IMR-90 (cell line): ENCODE results near the gene NISCH. TPM values are rescaled to one million over a fixed set of nuclear protein-coding genes. Genes with fewer than 3 reads are reported as not detected.

Experiments
- ATAC-seq: fragments of 200-7000 bp; cut with Tn5 transposase; 2 replicates; pipeline ENCODE4 v1.9.1; 2020; ENCODE audit warnings: low read depth, mild to moderate bottlenecking, moderate library complexity
- BruUV-seq: library from RNA; stranded (reverse); fragments of 400-500 nt; replicated peaks from 2 replicates; lab custom pipeline; 2021; lab: Mats Ljungman, UMichigan
- CTCF ChIA-PET: fragments of 300-600 bp; formaldehyde crosslinking; extraction: SDS; loops from one replicate; lab custom pipeline; 2021; ENCODE audit warnings: antibody characterized with exemption; lab: Yijun Ruan, JAX
- POLR2A ChIA-PET: fragments of 300-600 bp; sonication (Branson Sonifier 250); formaldehyde crosslinking; loops from one replicate; lab custom pipeline; 2022; ENCODE audit warnings: antibody characterized with exemption; ENCODE audit not compliant: unreplicated experiment; lab: Charles Lee
- DNase-seq: peaks from one replicate; pipeline ENCODE4 v3.0.0; 2013
- H2AFZ ChIP-seq: replicated peaks from 2 replicates; pipeline ENCODE3; 2013; ENCODE audit warnings: low read length, mild to moderate bottlenecking; ENCODE audit not compliant: poor library complexity
- H2AK5ac ChIP-seq: 2 replicates; pipeline ENCODE4 v1.6.1; 2013; ENCODE audit warnings: low read depth, low read length, inconsistent platforms
- H2AK9ac ChIP-seq: replicated peaks from 2 replicates; pipeline ENCODE3; 2013; ENCODE audit warnings: mild to moderate bottlenecking, low read depth, low read length, moderate library complexity; ENCODE audit not compliant: poor library complexity
- H2BK120ac ChIP-seq: 2 replicates; pipeline ENCODE4 v1.6.1; 2013; ENCODE audit warnings: low read depth, low read length, inconsistent platforms
- H2BK15ac ChIP-seq: 3 replicates; pipeline ENCODE4 v1.6.1; 2013; ENCODE audit warnings: low read depth, low read length, inconsistent platforms
- H2BK20ac ChIP-seq: 2 replicates; pipeline ENCODE4 v1.6.1; 2013; ENCODE audit warnings: low read depth, mild to moderate bottlenecking, inconsistent platforms, low read length, moderate library complexity
- H2BK5ac ChIP-seq: 2 replicates; pipeline ENCODE4 v1.6.1; 2013; ENCODE audit warnings: mild to moderate bottlenecking, low read depth, low read length, inconsistent platforms; ENCODE audit not compliant: poor library complexity, severe bottlenecking
- H3K14ac ChIP-seq: replicated peaks from 2 replicates; pipeline ENCODE4 v1.6.1; 2013; ENCODE audit warnings: low read depth, low read length, inconsistent platforms
- H3K18ac ChIP-seq: 2 replicates; pipeline ENCODE4 v1.6.1; 2013; ENCODE audit warnings: low read depth, low read length, control low read depth
- H3K23ac ChIP-seq: 2 replicates; pipeline ENCODE4 v1.6.1; 2013; ENCODE audit warnings: low read depth, low read length, inconsistent platforms
- H3K27ac ChIP-seq: 2 replicates; pipeline ENCODE4 v1.5.1; 2013; ENCODE audit warnings: mild to moderate bottlenecking, control low read depth, low read length; ENCODE audit not compliant: insufficient read depth
- H3K27me3 ChIP-seq: 2 replicates; pipeline ENCODE4 v1.6.1; 2013; ENCODE audit warnings: low read length; ENCODE audit not compliant: control insufficient read depth, insufficient read depth
- H3K36me3 ChIP-seq: 2 replicates; pipeline ENCODE4 v1.6.1; 2013; ENCODE audit warnings: low read length, mixed read lengths; ENCODE audit not compliant: control insufficient read depth, insufficient read depth
- H3K4ac ChIP-seq: 2 replicates; pipeline ENCODE4 v1.6.1; 2013; ENCODE audit warnings: low read depth, low read length, inconsistent platforms
- H3K4me1 ChIP-seq: 2 replicates; pipeline ENCODE4 v1.6.1; 2013; ENCODE audit warnings: low read length, mixed read lengths; ENCODE audit not compliant: control insufficient read depth, insufficient read depth
- H3K4me2 ChIP-seq: 2 replicates; pipeline ENCODE4 v1.6.1; 2013; ENCODE audit warnings: low read depth, mild to moderate bottlenecking, control low read depth, low read length, moderate library complexity
- H3K4me3 ChIP-seq: 2 replicates; pipeline ENCODE4 v1.5.1; 2013; ENCODE audit warnings: low read depth, mild to moderate bottlenecking, control low read depth, low read length, moderate library complexity; ENCODE audit not compliant: insufficient read depth
- H3K56ac ChIP-seq: 2 replicates; pipeline ENCODE4 v1.6.1; 2013; ENCODE audit warnings: low read length, inconsistent platforms; ENCODE audit not compliant: insufficient read depth; ENCODE audit errors: extremely low read depth
- H3K79me1 ChIP-seq, 2 experiments: 2 replicates each; pipeline ENCODE4 v1.6.1; 2013; ENCODE audit warnings: low read length in 2 of 2, inconsistent platforms in 1 of 2, low read depth in 1 of 2
- H3K9ac ChIP-seq: 2 replicates; pipeline ENCODE4 v1.6.1; 2013; ENCODE audit warnings: low read depth, low read length, control low read depth
- H3K9me1 ChIP-seq: 2 replicates; pipeline ENCODE4 v1.6.1; 2013; ENCODE audit warnings: low read length, inconsistent platforms; ENCODE audit not compliant: insufficient read depth
- H3K9me3 ChIP-seq: 2 replicates; pipeline ENCODE4 v1.6.1; 2013; ENCODE audit warnings: low read length; ENCODE audit not compliant: control insufficient read depth, insufficient read depth
- H4K20me1 ChIP-seq: 2 replicates; pipeline ENCODE4 v1.6.1; 2013; ENCODE audit warnings: low read length, inconsistent platforms; ENCODE audit not compliant: insufficient read depth
- H4K5ac ChIP-seq: 2 replicates; pipeline ENCODE4 v1.6.1; 2013; ENCODE audit warnings: mild to moderate bottlenecking, low read depth, low read length, control low read depth
- H4K8ac ChIP-seq, 2 experiments: 2 replicates each; pipeline ENCODE4 v1.6.1; 2013; ENCODE audit warnings: low read depth in 2 of 2, low read length in 2 of 2, control low read depth in 1 of 2, inconsistent platforms in 1 of 2
- H4K91ac ChIP-seq: 2 replicates; pipeline ENCODE4 v1.6.1; 2013; ENCODE audit warnings: low read depth, low read length, inconsistent platforms; ENCODE audit not compliant: insufficient read depth
- CEBPB ChIP-seq: IDR thresholded peaks from 2 replicates; pipeline ENCODE4 v1.6.1; 2012; ENCODE audit warnings: low read depth, low read length, improper control_type of control experiment
- CHD1 ChIP-seq: IDR thresholded peaks from 2 replicates; pipeline ENCODE4 v1.6.1; 2012; ENCODE audit warnings: low read depth, low read length, improper control_type of control experiment
- FOS ChIP-seq: fragments of 150-350 bp; IDR thresholded peaks from 2 replicates; pipeline ENCODE4 v1.6.1; 2016; ENCODE audit warnings: low read depth, low read length
- MAFK ChIP-seq: IDR thresholded peaks from 2 replicates; pipeline ENCODE4 v1.6.1; 2012; ENCODE audit warnings: low read depth, low read length, improper control_type of control experiment
- MAZ ChIP-seq: IDR thresholded peaks from 2 replicates; pipeline ENCODE4 v1.6.1; 2012; ENCODE audit warnings: low read depth, mild to moderate bottlenecking, low read length, improper control_type of control experiment, moderate library complexity, borderline replicate concordance
- MXI1 ChIP-seq: IDR thresholded peaks from 2 replicates; pipeline ENCODE4 v1.6.1; 2012; ENCODE audit warnings: low read depth, mild to moderate bottlenecking, low read length, moderate library complexity, borderline replicate concordance
- NFE2L2 ChIP-seq: fragments of 150-350 bp; IDR thresholded peaks from 2 replicates; pipeline ENCODE4 v1.6.1; 2016; ENCODE audit warnings: low read depth, mild to moderate bottlenecking, low read length
- POLR2A ChIP-seq: IDR thresholded peaks from 2 replicates; pipeline ENCODE4 v1.6.1; 2012; ENCODE audit warnings: mild to moderate bottlenecking, low read depth, low read length
- RCOR1 ChIP-seq: IDR thresholded peaks from 2 replicates; pipeline ENCODE4 v1.6.1; 2012; ENCODE audit warnings: mild to moderate bottlenecking, low read length, improper control_type of control experiment; ENCODE audit not compliant: insufficient replicate concordance
- RFX5 ChIP-seq: IDR thresholded peaks from 2 replicates; pipeline ENCODE4 v1.8.0; 2012; ENCODE audit warnings: low read depth, mild to moderate bottlenecking, low read length, moderate library complexity
- WGBS, 2 experiments: methylation state at CpG; one replicate each; pipeline versions ENCODE4 v1.1.5 to v1.1.7; 2013; ENCODE audit warnings: missing lambda C conversion rate in 2 of 2; ENCODE audit not compliant: insufficient read length in 1 of 2; ENCODE audit errors: extremely low coverage in 2 of 2; 5-methylcytosine and 5-hydroxymethylcytosine counted together
- dilution Hi-C: fragments of 300-500 bp; cut with HindIII; formaldehyde crosslinking; loops from one replicate; pipeline ENCODE4 v1.14.3; 2018; ENCODE audit warnings: low sequenced_read_pairs; ENCODE audit not compliant: unreplicated experiment
- in situ Hi-C: fragments of 300-500 bp; cut with MboI; formaldehyde crosslinking; loops from 3 replicates; pipeline ENCODE4 v1.14.3; 2019; ENCODE audit warnings: low sequenced_read_pairs, inconsistent platforms, mixed read lengths
- intact Hi-C: fragments of 100-400 bp; cut with micrococcal nuclease; formaldehyde crosslinking; loops from 2 replicates; pipeline ENCODE4 v1.10.0; 2022
- polyA plus RNA-seq, 3 experiments: library from polyadenylated mRNA; depleted of rRNA; stranded (reverse); fragments of >200 nt; gene quantifications; 2 replicates each; pipeline ENCODE4 v1.2.3, GENCODE V29; 2012; ENCODE audit warnings: low replicate concordance in 1 of 3
- total RNA-seq: library from RNA; depleted of rRNA; stranded (reverse); fragments of >200 nt; gene quantifications from 2 replicates; pipeline ENCODE4 v1.2.3, GENCODE V29; 2012
- TF ChIP-seq, protein P1 (sequence below): conservative IDR thresholded peaks from 2 replicates; pipeline ENCODE4 v1.5.1; 2012; ENCODE audit warnings: mild to moderate bottlenecking, low read depth, low read length, improper control_type of control experiment
- TF ChIP-seq, protein P2 (sequence below): fragments of 150-350 bp; IDR thresholded peaks from 2 replicates; pipeline ENCODE4 v1.6.1; 2016; ENCODE audit warnings: low read depth, mild to moderate bottlenecking, low read length, moderate library complexity, borderline replicate concordance

NISCH gene
- total and polyA plus RNA-seq, 2 of the 4 experiments (the other 2 are of a cell fraction), result 36.9 to 86.0 TPM

GRCh38 chr3:52471371-52472238 lies 16.2 kb downstream of the NISCH start (continued):
- TF ChIP-seq CHD1 (no peak), RFX5 (no peak)

DNA sequence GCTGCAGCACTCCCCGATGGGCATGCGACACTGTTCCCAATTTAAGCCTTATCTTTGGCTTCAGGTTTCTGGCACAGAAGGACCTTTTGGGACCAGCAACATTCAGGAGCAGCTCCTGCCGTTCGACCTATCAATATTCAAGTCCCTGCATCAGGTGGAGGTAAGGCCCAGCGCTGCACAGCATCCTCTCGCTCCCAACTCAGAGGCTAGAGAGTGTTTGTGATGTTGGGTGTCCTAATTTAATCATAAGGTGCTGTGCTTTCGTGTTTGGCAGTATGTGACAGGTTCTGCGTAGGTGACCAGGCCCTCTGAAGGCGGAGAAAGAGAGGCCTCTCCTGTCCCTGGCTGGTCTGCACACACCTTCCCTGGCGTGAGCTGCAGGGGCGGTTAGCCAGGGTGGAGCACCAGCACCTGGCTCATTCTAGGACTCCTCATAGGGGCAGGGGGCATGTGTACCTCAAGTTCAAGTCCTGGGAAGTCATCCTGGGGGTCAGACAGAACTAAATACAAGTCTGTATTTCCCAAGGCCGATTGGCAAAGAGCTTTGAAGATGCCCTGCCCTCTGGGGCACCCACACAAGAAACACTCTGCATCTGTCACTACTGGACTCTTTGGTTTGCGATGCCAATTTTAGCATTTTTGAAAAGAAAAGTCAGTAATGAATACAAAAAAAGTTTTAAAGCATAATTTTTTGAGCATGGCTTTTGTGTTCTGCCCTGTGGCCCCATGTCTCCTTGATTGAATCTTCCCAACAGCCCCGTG lies 17.0 kb downstream of the NISCH start:
- 72% methylated on average over 7 of the region's 14 CpGs; no CpG with 5 or more reads in 1 of the 2 experiments for WGBS, 2 experiments
- Histone ChIP-seq H2BK15ac (no peak overlapping the region), H3K36me3 (peaks cover 55% of the 10 kb centered on the region), H2AK5ac (no peak overlapping the region), H3K4me1 (peaks cover 4% of the 10 kb centered on the region; the same call in 1 of the 2 replicates), H3K79me1 (peaks cover 42 to 55% of the 10 kb centered on the region in 2 experiments), H2BK120ac (no peak overlapping the region), H3K4ac (no peak overlapping the region), H3K9ac (no peak overlapping the region), H2BK5ac (no peak overlapping the region), H3K4me2 (no peak overlapping the region), H3K27me3 (no peaks in the 10 kb centered on the region), H3K9me3 (no peaks in the 10 kb centered on the region), H2BK20ac (no peak overlapping the region), H3K56ac (no peak overlapping the region), H2AK9ac (peak overlapping the region; percentile 82), H3K9me1 (0 out of 2 replicates have a peak, but pooled peaks cover 3% of the 10 kb centered on the region), H2AFZ (no peak overlapping the region), H3K18ac (no peak overlapping the region), H4K8ac (no peak overlapping the region), H4K20me1 (peaks cover 43% of the 10 kb centered on the region), H3K27ac (no peak overlapping the region), H3K23ac (no peak overlapping the region), H3K14ac (no peak overlapping the region), H4K5ac (no peak overlapping the region), H3K4me3 (no peak overlapping the region), H4K91ac (no peak overlapping the region)
- DNase-seq, result no peak
- intact Hi-C loops (loop anchor here (2.0 to 5.0 kb wide), 2 partner anchors 64 to 210 kb away; partner anchors contain the start of gene UQCC5), dilution Hi-C loops (no loop called here), in situ Hi-C loops (no loop called here)
- CTCF ChIA-PET, result interaction anchor here (1.1 kb wide), 1 partner anchor 10 kb away, joined by 3 read pairs; no protein-coding TSS in a partner anchor
- no peak for ATAC-seq
- POLR2A ChIA-PET, result no interaction called here
- BruUV-seq, result no TSS peak
- TF ChIP-seq, protein P1, sequence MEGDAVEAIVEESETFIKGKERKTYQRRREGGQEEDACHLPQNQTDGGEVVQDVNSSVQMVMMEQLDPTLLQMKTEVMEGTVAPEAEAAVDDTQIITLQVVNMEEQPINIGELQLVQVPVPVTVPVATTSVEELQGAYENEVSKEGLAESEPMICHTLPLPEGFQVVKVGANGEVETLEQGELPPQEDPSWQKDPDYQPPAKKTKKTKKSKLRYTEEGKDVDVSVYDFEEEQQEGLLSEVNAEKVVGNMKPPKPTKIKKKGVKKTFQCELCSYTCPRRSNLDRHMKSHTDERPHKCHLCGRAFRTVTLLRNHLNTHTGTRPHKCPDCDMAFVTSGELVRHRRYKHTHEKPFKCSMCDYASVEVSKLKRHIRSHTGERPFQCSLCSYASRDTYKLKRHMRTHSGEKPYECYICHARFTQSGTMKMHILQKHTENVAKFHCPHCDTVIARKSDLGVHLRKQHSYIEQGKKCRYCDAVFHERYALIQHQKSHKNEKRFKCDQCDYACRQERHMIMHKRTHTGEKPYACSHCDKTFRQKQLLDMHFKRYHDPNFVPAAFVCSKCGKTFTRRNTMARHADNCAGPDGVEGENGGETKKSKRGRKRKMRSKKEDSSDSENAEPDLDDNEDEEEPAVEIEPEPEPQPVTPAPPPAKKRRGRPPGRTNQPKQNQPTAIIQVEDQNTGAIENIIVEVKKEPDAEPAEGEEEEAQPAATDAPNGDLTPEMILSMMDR, result no peak
- TF ChIP-seq, protein P2, sequence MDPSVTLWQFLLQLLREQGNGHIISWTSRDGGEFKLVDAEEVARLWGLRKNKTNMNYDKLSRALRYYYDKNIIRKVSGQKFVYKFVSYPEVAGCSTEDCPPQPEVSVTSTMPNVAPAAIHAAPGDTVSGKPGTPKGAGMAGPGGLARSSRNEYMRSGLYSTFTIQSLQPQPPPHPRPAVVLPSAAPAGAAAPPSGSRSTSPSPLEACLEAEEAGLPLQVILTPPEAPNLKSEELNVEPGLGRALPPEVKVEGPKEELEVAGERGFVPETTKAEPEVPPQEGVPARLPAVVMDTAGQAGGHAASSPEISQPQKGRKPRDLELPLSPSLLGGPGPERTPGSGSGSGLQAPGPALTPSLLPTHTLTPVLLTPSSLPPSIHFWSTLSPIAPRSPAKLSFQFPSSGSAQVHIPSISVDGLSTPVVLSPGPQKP, result no peak
- TF ChIP-seq MAFK (no peak), RCOR1 (no peak), MAZ (no peak), NFE2L2 (no peak), FOS (no peak), RFX5 (no peak), MXI1 (no peak), POLR2A (no peak), CEBPB (no peak)
